ENCODE data around the gene LRRC63. TPM values are rescaled to one million over a fixed set of nuclear protein-coding genes. Genes with fewer than 3 reads are reported as not detected.

LRRC63 gene
- total RNA-seq, 1 experiment from 2014 or later = not detected

GRCh38 chr13:46202188-46202795, 9.4 kb upstream of the LRRC63 start:
- intact Hi-C loops (cut with micrococcal nuclease) = no loop called here

More at GRCh38 chr13:46202188-46202795, 9.4 kb upstream of the LRRC63 start:
- no TSS peak for BruUV-seq (replicated peaks)
- POLR2A ChIA-PET = no interaction called here
- TF ChIP-seq ZNF274 (IDR thresholded peaks at IDR 0.05; ENCODE audit: low read depth, low read length) = no peak
- TF ChIP-seq ZBTB33 (IDR thresholded peaks at IDR 0.05; ENCODE audit: extremely low read depth, insufficient replicate concordance, low read length) = no peak
- no peak for TF ChIP-seq REST (IDR thresholded peaks at IDR 0.05; ENCODE audit: low read depth)
- no peak for TF ChIP-seq ELF1 (IDR thresholded peaks at IDR 0.05; ENCODE audit: borderline replicate concordance, low read depth)
- no peak for TF ChIP-seq EZH2phosphoT487 (IDR thresholded peaks at IDR 0.05; ENCODE audit: borderline replicate concordance)
- TF ChIP-seq SRF (IDR thresholded peaks at IDR 0.05; ENCODE audit: low read depth) = no peak
- no peak for TF ChIP-seq ZFX (IDR thresholded peaks at IDR 0.05)
- no peak for TF ChIP-seq CEBPB (IDR thresholded peaks at IDR 0.05; ENCODE audit: low read depth)
- no peak for TF ChIP-seq MAX (IDR thresholded peaks at IDR 0.05)
- no peak for TF ChIP-seq YY1 (IDR thresholded peaks at IDR 0.05; ENCODE audit: extremely low read depth, insufficient replicate concordance, low read depth, low read length)
- TF ChIP-seq POLR2A (IDR thresholded peaks at IDR 0.05; ENCODE audit: borderline replicate concordance, extremely low read depth, insufficient read depth, insufficient read length) = no peak
- no peak for TF ChIP-seq CBX3 (IDR thresholded peaks at IDR 0.05; ENCODE audit: low read depth)
- TF ChIP-seq POLR2AphosphoS5 (IDR thresholded peaks at IDR 0.05; ENCODE audit: low read depth, low read length) = no peak
- Histone ChIP-seq H3K9ac (ENCODE audit: low read length) (no peak overlapping the region), H2AFZ (ENCODE audit: low read depth, low read length, poor library complexity, severe bottlenecking) (no peak overlapping the region), H3K27ac (ENCODE audit: low read depth, low read length) (no peak overlapping the region), H3K4me2 (ENCODE audit: low read length) (no peak overlapping the region), H3K9me2 (ENCODE audit: insufficient read depth) (no peaks in the 10 kb centered on the region), H3K4me1 (ENCODE audit: control insufficient read depth in 1 of 2, insufficient read depth in 2 of 2, low read length in 2 of 2) (no peaks in the 10 kb centered on the region), H3K9me3 (ENCODE audit: control insufficient read depth in 1 of 2, insufficient read depth in 1 of 2, low read depth in 1 of 2, low read length in 2 of 2) (no peaks in the 10 kb centered on the region), H4K20me1 (ENCODE audit: insufficient read depth) (no peaks in the 10 kb centered on the region), H3K79me2 (ENCODE audit: insufficient read depth, low read length) (no peaks in the 10 kb centered on the region), H3K27me3 (ENCODE audit: insufficient read depth, low read length) (no peaks in the 10 kb centered on the region), H3K36me3 (ENCODE audit: control insufficient read depth in 1 of 2, insufficient read depth in 2 of 2, low read length in 2 of 2) (no peaks in the 10 kb centered on the region), H3K4me3 (replicated peaks in 1 of 2; ENCODE audit: low read depth in 1 of 2, low read length in 2 of 2) (no peak overlapping the region)
- CTCF ChIA-PET = no interaction called here
- DNase-seq (ENCODE audit: low read depth, low spot score) (no peak), ATAC-seq (no peak)
- RAD21 ChIA-PET (ENCODE audit: low non-redundant PET in 1 of 2, low total read pairs in 2 of 2, uncharacterized antibody in 2 of 2, unreplicated experiment in 2 of 2) = no interaction called here

Measured in HCT116 (cell line).